GM18520 (cell line): ENCODE data around the gene NPAS2.
A peak's percentile ranks its signal among the peaks of the same experiment; 100 is the strongest.

Experiments
- ATAC-seq: cut with Tn5 transposase; IDR thresholded peaks from one replicate; pipeline ENCODE4 v1.9.1; 2021; ENCODE audit not compliant: unreplicated experiment

Gene NPAS2

DNA sequence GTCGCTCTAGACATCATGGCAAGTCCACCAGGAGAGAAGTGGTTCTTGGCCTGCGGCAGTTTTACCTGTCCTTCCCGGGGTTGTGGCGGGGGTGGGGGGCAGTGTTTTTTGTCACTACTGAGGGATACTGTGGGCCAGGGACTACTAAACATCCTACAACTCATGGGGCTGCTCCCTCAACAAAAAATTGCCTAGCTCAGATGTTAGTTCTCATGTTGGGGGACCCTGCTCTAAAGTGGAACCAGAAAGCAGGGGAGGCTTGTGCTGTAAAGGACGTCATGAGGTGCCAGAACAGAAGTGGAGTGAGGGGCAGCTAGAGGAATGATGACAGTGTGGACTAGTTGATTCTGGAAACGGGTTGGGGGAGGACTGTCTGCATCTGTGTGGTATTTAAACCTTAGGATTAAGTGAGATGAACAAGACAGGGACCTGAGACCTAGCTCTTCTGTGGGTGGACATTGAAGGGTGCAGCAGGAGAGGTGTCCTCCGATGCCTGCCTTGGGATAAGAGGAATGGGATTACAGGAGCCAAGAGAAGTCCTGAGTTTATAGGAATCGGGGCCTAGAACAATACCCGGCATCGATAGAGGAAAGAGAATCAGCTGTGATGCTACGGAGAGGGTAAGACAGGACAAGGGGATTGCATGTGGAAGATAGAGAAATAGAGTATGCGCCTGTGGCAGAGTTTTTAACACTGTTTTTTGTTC, 184.8 kb downstream of the NPAS2 start:
- ATAC-seq: no peak

DNA sequence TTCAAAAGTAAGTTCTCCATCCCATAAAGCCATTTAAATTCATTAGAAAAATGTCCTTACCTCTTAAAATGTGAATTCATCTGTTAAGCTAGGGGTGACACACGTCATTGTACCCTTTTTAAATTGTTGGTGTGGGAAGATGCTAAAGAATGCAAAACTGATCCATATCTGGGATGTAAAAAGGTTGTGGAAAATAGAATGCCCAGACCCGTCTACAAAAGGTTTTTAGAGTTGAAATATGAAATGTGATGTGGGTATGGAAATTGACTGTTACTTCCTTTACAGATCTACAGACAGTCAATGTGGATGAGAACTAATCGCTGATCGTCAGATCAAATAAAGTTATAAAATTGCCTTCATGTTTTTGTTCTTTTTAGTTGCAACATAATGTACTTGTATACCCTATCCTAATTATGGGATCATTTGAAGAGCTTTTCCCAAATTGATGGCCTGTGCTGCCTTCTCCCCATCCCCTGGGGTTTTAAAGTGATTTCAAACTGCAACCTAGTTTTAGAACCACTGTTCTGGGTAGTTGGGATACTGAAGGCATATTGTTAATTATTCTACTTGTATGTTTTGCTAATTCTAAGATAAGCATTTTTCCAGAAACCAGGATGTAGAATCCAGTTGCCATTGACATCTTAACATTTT, 186.3 kb downstream of the NPAS2 start:
- no peak for ATAC-seq

DNA sequence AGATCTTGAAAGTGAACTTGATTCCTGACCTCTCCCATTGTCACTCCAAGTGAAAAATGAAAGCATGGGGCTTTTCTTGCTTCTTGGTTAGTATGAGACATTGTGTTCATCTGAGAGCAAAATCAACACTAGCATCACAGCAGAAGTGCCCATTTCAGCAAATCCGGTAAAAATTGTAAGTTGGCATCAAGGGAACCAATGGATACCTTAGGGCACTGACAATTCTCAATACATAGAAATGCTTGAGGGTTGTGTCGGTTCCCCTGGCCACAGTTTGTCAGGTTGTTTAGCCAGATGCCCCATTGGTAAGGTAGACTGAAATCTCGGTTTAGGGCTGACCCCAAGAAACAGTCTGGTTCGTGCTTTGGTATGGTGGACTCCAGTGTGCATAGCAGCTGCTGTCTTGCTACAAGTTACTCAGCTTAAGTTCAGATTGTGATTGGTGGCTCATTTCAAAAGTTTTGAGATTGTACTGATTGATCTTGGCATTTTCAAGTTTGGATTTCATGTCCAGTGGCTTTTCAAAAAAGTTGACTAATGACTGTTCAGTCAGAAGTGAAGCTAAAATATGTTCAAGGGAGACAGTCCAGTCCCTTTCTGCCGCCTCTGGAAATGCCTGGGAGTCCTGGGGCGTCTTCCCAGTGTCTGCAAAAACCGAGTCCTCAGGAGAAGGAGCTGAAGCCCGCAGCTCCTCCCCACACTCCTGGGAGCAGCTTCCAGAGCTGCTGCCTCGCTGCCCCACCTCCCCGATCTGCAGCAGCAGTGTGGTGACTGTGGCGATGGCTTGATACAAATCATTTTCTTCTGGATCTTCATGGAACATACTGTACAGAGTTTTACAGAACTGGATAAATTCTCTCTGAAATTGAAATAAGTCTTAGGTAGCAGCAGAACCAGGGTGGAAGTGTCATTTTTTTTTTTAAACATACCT, 187.7 kb downstream of the NPAS2 start:
- no peak for ATAC-seq

DNA sequence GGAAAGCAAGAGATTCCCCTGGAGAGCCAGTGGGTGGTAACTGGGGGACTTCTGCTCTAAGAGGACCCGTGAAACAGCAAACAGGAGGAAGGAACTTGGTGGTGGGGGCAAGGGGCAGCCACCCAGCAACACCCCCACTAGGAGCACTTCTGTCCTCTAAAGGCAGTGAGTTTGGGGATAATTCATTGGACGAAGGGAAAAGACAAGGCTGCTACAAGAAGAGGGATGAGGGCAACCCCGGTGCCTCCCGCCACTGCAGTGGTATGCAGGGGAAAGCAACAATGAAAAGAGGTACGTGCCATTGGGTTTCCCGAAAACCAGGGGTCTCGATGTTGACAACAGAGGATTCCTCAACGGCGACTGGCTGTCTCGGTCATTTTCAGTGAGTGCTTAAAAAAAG, 191.2 kb downstream of the NPAS2 start:
- no peak for ATAC-seq

DNA sequence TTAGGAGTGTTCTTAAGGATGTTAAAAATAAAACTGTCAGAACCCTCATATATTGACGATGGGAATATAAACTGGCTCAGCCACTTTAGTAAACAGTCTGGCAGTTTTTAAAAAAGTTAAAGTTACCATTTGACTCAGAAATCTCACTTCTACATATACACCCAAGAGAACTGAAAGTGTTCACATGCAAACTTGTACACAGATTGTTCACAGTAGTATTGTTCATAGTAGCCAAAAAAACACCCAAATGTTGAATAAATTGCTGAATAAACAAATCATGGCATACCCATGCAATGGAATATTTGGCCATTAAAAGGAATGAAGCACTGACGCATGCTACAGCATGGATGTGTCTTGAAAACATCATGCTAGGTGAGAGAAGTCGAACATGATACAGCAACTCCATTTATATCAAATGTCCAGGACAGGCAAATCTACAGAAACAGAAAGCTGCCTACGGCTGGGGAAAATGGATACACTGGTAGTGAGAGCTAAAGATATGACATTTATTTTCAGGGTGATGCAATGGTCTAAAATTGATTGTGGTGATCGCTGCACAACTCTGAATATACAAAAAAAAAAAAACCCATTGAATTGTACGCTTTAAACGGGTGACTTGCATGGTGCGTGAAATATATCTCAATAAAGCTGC, 192.2 kb downstream of the NPAS2 start:
- ATAC-seq: peak; percentile 81

DNA sequence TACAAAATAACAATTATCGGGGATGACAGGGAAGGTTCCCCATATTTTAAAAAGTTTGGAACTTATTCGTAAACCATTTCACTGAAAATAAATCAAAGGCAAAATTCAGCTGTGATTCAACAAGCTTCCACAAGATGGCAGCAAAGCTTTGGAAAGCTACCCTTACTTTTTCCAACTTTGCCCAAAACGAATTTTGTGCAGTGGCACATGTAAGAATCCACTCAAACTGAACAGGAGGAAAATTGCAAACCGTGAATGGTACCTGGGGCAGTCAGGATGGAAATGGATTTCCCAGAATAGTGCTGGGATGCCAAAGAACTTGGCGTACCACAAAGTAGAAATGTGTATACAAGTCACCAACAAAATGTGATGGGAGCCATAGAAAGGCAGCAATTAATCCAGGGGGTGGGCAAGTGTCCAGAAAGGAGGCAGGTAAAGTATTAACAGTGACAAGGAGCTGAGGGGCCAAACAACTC, 192.8 kb downstream of the NPAS2 start:
- ATAC-seq: no peak

DNA sequence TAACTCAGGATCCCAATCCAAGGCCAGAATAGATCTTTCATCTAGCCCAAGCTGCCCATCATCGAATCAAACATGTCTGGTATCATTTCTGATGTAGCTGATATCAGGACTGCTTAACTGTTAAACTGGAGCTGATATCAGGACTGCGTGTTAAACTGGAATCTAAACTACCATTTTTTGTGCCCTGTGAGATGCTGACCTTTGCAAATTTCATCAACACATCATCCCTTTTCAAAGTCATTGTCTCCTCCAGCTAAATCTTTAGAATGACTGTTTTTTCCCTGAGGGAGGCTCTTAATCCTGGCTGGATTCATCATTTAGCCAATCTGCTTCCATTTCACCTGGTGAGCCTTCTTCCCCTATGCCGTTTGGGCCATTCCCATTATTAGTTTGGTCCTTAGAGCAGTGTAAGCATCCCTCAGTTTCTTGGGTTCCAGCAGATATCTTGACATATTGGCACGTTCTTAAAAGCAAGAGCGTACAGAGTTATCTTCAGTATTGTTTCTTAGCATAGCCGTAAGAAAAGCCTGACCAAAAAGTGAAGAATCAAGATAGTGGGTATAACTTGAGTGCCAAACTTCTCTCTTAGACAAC, 194.4 kb downstream of the NPAS2 start:
- ATAC-seq: no peak

DNA sequence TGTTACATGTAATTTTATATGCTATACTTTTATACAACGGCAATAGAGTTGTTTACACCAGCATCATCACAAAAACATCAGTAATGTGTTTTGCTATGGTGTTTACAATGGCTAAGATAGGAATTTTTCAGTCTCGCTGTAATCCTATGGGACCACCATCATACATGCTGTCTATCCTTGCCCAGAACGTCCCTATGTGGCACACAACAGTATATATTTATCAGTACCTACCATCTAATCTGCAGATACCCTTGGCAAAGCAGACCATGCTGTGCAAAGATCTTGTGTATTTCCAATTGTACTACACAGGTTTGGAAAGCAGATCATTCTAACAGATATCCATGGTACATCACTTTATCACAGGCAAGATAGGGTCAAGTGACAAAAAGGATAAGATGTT, 197.4 kb downstream of the NPAS2 start:
- no peak for ATAC-seq

DNA sequence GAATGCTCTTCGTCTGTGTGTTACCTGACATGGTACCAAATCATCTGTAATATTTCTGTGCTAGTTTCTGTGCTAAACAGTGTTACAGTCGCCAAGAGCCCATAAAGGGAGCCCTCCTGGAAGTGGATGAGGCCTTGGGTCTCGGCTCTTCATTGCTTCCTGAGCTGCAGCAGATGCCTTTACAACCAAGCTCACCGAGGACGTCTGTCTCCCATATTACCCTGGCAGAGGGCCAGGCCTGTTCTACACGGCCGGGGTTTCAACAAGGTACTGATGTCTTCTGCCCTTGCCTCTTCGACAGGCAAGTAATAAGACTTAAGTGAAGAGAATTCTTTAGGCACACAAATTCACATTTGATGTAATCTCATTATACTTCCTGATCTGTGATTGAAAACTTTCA, 199.0 kb downstream of the NPAS2 start:
- ATAC-seq: no peak

DNA sequence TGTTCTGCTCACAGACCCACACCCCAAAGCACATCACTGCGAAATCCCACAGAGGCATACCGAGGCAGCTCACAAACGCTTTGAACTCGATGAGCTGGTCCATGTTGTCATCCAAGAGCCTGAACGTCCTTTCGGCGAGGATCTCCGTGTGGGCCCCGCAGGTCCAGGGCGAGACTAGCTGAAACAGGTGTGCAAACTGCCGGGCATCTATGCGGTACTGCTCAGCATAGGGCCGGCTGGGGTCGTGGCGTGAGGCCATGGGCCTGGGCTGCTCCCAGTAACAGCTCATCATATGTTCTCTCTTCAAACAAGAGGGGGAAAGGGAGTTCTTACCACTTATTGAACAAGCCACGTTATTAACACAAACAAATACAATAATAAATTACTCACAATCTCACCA, 202.3 kb downstream of the NPAS2 start:
- ATAC-seq: no peak

DNA sequence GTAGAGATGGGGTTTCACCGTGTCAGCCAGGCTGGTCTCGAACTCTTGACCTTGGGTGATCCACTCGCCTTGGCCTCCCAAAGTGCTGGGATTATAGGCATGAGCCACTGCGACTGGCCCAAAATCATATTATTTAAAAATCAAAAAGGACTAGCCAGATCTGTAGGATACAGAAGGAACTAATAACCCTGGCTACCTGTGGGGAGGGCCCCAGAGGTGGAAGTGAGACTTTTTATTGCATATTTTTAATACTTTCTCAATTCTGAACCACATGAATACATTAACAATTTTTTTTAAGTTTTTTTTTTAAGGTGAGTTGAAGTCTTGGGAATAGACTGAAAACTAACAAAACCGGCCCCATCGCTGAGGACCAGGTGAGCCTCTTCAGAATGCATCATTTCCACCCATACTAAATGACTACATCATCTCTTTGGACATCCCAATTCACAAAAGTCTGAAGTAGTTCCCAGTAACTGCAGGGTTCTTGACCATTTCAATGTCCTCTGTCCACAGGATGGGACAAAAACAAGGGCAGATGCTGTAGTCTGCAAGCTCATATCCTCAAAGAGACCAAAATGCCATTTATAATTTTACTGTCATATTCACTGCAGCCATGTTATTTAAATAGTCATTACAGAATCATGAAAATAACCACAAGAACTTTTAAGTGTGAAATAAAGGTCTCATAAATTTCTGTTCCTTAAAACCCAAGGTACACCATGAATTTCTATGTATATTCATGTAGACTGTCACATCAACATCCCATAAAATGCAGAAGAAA, 203.6 kb downstream of the NPAS2 start:
- no peak for ATAC-seq

DNA sequence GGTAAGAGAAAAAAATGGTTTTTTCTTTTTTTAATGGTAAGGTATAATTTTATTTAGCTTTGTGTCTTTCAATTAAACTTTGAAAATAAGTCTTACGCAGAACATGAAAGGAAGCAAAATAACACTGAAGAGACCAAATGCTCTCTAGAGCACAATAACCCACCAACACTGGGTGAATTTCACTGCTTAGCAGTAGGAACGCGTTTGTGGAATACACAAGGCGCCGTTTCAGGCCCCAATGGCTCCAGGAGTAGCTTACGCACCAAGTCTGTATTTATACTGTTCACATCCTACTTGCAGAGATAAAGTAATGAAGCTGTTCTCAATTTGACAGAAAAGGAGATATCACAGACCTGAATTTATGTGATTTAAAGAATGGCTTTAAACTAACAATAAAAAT, 205.6 kb downstream of the NPAS2 start:
- ATAC-seq: no peak

DNA sequence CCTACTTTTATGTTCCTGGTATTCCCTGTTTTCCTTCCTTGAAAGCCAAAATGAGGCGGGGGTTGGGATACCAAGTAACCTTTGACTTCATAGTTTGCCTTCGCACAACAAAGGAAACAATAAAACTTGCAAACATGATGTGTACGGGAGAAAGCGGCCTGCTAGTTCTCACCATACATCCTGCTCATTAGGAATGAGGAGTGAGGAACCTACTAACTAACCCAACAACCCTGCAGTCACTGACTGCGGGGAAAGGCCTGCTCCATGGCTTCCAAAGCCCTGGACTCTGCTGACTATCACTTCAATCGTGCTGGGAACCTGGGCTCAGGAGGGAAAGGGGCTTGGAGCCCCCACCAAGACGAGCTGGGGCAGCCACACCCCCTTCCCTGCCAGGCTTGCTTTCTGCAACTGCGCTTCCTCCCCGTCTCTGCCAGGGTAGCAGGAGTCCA, 206.3 kb downstream of the NPAS2 start:
- no peak for ATAC-seq

DNA sequence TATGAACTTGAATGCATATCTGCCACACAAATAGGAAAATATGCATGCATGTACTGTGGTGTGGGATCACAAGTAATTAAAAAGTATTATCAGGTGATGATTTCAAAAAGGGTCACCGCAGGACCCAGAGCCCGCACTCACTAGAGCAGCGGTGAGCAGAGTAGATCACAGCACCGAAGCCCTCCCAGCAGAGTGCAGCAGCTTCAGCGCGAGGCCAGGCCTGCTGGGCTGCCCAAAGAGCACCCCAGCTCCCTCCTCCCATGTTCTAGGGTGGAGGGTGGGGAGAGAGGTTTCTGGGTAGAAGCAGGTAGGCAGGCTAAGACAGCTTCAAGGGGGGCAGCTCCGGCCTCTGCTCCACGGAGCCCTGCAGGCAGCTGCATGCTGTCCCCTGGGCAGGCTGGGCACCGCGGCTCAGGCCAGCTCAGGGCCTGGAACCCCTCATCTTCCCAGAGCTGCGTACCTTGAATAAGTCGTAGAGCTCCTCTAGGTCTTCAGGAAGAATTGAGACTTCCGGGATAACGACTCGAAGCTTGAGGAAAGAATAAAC, 207.1 kb downstream of the NPAS2 start:
- ATAC-seq: no peak

DNA sequence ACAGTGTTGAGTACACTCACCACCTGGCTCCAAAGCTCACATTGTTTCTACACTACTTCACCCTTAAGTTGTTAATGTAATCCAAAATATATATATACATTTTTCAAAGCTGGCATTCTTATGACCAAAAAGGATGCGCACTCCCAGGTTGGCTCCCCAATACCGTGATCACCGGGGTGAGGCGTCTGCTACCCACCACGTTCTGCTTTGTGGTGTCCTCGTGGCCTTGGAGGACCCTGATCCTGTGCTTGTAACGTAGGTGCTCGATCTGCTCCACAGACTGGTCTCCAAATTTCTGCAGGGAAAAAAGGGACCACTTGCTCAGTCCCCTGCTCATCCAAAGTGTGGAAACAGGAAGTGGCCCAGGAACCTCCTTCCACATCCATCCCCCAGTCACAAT, 207.9 kb downstream of the NPAS2 start:
- ATAC-seq: no peak

DNA sequence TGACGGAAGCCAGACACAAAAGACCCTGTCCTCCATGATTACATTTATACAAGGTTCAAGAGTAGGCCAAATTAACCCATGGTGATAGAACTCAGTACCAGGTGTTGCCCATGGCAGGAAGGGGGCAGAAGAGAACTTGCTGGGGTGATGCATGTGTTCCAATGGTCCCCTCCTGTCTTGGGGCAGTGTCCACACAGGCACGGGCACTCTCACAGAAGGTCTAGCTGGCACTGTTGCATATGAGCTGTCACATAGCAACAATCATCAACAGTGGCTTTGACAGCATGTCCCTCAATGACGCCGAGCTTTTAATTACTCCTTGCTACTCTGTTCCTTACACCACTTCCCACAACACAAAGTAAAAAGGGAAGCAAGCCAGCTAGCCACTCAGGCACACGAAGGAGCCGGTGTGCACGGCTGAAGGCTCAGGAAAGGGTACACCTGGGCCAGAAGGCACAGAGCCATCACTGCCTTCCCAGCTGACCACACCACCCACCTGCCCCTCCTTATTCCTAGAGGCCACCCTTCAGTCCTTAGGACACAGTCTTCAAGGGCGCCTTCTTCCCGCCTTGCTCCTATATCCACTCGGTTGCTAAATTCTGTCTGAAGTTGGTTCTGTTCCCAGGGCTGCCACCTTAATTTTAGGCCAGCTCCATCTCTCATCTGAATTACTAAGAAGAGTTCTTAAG, 211.1 kb downstream of the NPAS2 start:
- no peak for ATAC-seq

DNA sequence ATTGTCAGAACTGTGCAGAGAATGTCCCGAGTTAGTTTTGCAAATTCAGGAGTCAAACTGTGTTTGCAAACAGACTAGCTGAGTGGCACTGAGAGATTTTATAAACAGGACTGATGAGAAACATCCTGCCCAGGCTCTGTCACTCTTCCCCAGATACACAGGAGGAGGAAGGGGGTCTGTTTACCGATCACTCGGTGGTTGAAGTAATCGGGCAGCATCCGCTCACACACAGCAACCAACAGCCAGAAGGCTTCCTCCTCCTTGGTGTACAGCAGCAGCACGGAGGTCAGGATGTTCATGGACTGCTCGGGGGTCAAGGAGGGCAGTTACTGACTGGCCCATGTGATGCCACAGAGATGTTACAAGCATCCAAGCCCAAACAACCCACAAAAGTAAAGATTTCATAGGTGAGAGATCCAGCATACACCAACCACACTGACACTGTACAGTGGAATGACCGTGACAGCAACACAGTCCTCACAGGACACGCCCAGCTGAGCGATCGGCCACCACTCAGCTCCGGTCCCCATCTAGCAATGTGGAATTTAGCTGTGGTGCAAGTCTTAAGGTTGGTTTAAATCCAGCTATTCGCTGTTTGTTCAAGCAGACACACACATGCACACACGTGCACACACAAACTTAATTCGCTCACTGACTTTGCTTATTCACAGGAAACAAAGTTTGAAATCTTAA, 212.3 kb downstream of the NPAS2 start:
- no peak for ATAC-seq

DNA sequence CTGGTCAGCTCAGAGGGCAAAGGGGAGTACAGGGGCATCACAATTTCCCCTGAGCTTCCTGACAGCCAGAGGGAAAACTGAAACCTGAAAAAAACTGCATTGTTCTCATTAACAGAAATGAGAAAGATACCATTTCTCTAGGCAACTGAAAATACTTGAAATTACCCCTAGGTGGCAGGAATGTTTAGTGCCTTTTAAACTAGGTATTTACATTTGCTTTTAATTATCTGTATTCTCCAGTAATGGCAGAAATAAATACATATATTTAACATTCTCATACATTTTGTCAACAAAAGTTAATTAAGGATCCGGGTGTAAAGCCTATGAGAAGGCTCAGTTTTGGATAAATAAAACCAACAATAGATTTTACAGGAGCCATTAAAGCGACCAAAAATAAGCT, 216.6 kb downstream of the NPAS2 start:
- no peak for ATAC-seq
